ENCODE data around the gene SLC35A5. TPM values are rescaled to one million over a fixed set of nuclear protein-coding genes. Genes with fewer than 3 reads are reported as not detected.

Gene SLC35A5
- total RNA-seq, 1 experiment from 2014 or later: 21.4 TPM

- Histone ChIP-seq H3K27ac (ENCODE audit: low read depth, low read length) (no peak overlapping the region), H3K79me2 (ENCODE audit: insufficient read depth, low read length) (no peaks in the 10 kb centered on the region), H3K36me3 (ENCODE audit: control insufficient read depth in 1 of 2, insufficient read depth in 2 of 2, low read length in 2 of 2) (0 out of 4 replicates have a peak, but pooled peaks cover 0 to 5% of the 10 kb centered on the region in 2 experiments), H3K4me2 (ENCODE audit: low read length) (no peak overlapping the region), H2AFZ (ENCODE audit: low read depth, low read length, poor library complexity, severe bottlenecking) (no peak overlapping the region), H3K9me3 (ENCODE audit: control insufficient read depth in 1 of 2, insufficient read depth in 1 of 2, low read depth in 1 of 2, low read length in 2 of 2) (no peaks in the 10 kb centered on the region), H3K4me3 (replicated peaks in 1 of 2; ENCODE audit: low read depth in 1 of 2, low read length in 2 of 2) (no peak overlapping the region), H3K4me1 (ENCODE audit: control insufficient read depth in 1 of 2, insufficient read depth in 2 of 2, low read length in 2 of 2) (no peaks in the 10 kb centered on the region), H3K27me3 (ENCODE audit: insufficient read depth, low read length) (no peaks in the 10 kb centered on the region), H3K9ac (ENCODE audit: low read length) (no peak overlapping the region), H3K9me2 (ENCODE audit: insufficient read depth) (no peaks in the 10 kb centered on the region), H4K20me1 (ENCODE audit: insufficient read depth) (no peaks in the 10 kb centered on the region)
- TF ChIP-seq POLR2A (IDR thresholded peaks at IDR 0.05; ENCODE audit: borderline replicate concordance, extremely low read depth, insufficient read depth, insufficient read length) (no peak), ELF1 (IDR thresholded peaks at IDR 0.05; ENCODE audit: borderline replicate concordance, low read depth) (no peak), TCF7L2 (IDR thresholded peaks at IDR 0.05; ENCODE audit: borderline replicate concordance, extremely low read depth, insufficient read depth, insufficient read length) (no peak), YY1 (IDR thresholded peaks at IDR 0.05; ENCODE audit: extremely low read depth, insufficient replicate concordance, low read depth, low read length) (no peak), ATF3 (IDR thresholded peaks at IDR 0.05) (no peak), EZH2 (IDR thresholded peaks at IDR 0.05) (no peak), REST (IDR thresholded peaks at IDR 0.05; ENCODE audit: low read depth) (no peak), SP1 (IDR thresholded peaks at IDR 0.05; ENCODE audit: low read depth) (no peak), ZFX (IDR thresholded peaks at IDR 0.05) (no peak), POLR2AphosphoS5 (IDR thresholded peaks at IDR 0.05; ENCODE audit: low read depth, low read length) (no peak), RAD21 (IDR thresholded peaks at IDR 0.05; ENCODE audit: low read depth) (no peak), CEBPB (IDR thresholded peaks at IDR 0.05; ENCODE audit: low read depth) (no peak), FOSL1 (IDR thresholded peaks at IDR 0.05; ENCODE audit: low read depth) (no peak), CTCF (IDR thresholded peaks at IDR 0.05 in 2 of 3, conservative IDR thresholded peaks at IDR 0.05 in 1 of 3; ENCODE audit: borderline replicate concordance in 1 of 3, insufficient read depth in 1 of 3, low read depth in 2 of 3, low read length in 2 of 3) (no peak), SIN3A (IDR thresholded peaks at IDR 0.05; ENCODE audit: low read depth) (no peak), EZH2phosphoT487 (IDR thresholded peaks at IDR 0.05; ENCODE audit: borderline replicate concordance) (no peak), CBX3 (IDR thresholded peaks at IDR 0.05; ENCODE audit: low read depth) (no peak), JUND (IDR thresholded peaks at IDR 0.05) (no peak), SRF (IDR thresholded peaks at IDR 0.05; ENCODE audit: low read depth) (no peak), MAX (IDR thresholded peaks at IDR 0.05) (no peak)
- RAD21 ChIA-PET (ENCODE audit: low non-redundant PET in 1 of 2, low total read pairs in 2 of 2, uncharacterized antibody in 2 of 2, unreplicated experiment in 2 of 2): no interaction called here
- intact Hi-C loops (cut with micrococcal nuclease): no loop called here
- no TSS peak for BruUV-seq (replicated peaks)
- POLR2A ChIA-PET: no interaction called here
- CTCF ChIA-PET: no interaction called here
- DNase-seq (ENCODE audit: low read depth, low spot score): no peak
- no peak for ATAC-seq
Observed at GRCh38 chr3:112587336-112587735, 25.5 kb downstream of the SLC35A5 start.
